Esophagus squamous epithelium (tissue), 4 donors: ENCODE results near the gene SRGAP2.
"Not testable (repeated sequence)": the region's sequence is repeated elsewhere in the genome, so short reads cannot be mapped to it uniquely, and the experiment has no call there.

Experiments used
- CTCF ChIP-seq, 6 experiments: fragments of 450-650 bp in 4 of 6; fragments of 200-600 bp in 2 of 6; sonication (generic) in 2 of 6; IDR thresholded peaks; one replicate each; pipeline ENCODE4 v1.5.1; 2016 to 2019; ENCODE audit warnings: antibody characterized with exemption in 6 of 6, mild to moderate bottlenecking in 4 of 6, moderate library complexity in 4 of 6
- POLR2A ChIP-seq, 4 donors: fragments of 450-650 bp; IDR thresholded peaks; one replicate each; pipeline ENCODE4 v1.6.1; 2017; ENCODE audit warnings: antibody characterized with exemption in 4 of 4, mild to moderate bottlenecking in 4 of 4, moderate library complexity in 3 of 4

GRCh38 chr1:206195182-206195581 lies 8.2 kb upstream of the SRGAP2 start:
- TF ChIP-seq CTCF, POLR2A (IDR thresholded peaks at IDR 0.05): not testable (repeated sequence)
